ENCODE data around the gene NTSR1.

NTSR1 gene

GRCh38 chr20:62752671-62753501, 44.2 kb downstream of the NTSR1 start:
- TF ChIP-seq POLR2AphosphoS5 (IDR thresholded peaks at IDR 0.05; ENCODE audit: low read depth, low read length) (no peak), FOXP2 (optimal IDR thresholded peaks at IDR 0.05; ENCODE audit: borderline replicate concordance, extremely low read depth, extremely low read length, insufficient read depth) (no peak), TAF1 (IDR thresholded peaks at IDR 0.05; ENCODE audit: borderline replicate concordance, insufficient read depth, low read length) (no peak), SIN3A (IDR thresholded peaks at IDR 0.05; ENCODE audit: borderline replicate concordance, insufficient read depth, low read length) (no peak)
- TF ChIP-seq, protein P1, sequence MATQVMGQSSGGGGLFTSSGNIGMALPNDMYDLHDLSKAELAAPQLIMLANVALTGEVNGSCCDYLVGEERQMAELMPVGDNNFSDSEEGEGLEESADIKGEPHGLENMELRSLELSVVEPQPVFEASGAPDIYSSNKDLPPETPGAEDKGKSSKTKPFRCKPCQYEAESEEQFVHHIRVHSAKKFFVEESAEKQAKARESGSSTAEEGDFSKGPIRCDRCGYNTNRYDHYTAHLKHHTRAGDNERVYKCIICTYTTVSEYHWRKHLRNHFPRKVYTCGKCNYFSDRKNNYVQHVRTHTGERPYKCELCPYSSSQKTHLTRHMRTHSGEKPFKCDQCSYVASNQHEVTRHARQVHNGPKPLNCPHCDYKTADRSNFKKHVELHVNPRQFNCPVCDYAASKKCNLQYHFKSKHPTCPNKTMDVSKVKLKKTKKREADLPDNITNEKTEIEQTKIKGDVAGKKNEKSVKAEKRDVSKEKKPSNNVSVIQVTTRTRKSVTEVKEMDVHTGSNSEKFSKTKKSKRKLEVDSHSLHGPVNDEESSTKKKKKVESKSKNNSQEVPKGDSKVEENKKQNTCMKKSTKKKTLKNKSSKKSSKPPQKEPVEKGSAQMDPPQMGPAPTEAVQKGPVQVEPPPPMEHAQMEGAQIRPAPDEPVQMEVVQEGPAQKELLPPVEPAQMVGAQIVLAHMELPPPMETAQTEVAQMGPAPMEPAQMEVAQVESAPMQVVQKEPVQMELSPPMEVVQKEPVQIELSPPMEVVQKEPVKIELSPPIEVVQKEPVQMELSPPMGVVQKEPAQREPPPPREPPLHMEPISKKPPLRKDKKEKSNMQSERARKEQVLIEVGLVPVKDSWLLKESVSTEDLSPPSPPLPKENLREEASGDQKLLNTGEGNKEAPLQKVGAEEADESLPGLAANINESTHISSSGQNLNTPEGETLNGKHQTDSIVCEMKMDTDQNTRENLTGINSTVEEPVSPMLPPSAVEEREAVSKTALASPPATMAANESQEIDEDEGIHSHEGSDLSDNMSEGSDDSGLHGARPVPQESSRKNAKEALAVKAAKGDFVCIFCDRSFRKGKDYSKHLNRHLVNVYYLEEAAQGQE (IDR thresholded peaks at IDR 0.05; ENCODE audit: insufficient read depth in 1 of 2, low read depth in 2 of 2, low read length in 2 of 2), result no peak

DNA sequence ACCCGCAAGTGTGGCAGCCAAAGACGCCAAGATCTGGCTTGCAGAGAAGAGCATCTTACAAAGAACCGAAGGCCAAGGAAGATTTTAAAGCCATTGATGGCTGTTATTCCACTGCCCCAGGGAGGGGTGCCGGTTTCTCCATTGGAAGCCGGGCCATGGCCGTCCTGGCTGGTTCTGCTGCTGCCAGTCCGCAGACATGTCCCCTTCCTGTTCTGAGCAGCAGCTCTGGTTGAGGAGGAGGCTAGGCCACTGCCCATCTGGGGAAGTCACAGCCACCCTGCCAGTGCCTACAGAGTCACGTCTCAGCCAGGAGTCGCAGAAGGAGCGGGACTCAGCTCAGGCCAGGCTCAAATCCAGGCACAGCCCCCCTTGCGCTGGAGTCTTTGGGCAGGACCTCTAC, 45.0 kb downstream of the NTSR1 start:
- TF ChIP-seq POLR2AphosphoS5 (IDR thresholded peaks at IDR 0.05; ENCODE audit: low read depth, low read length), result no peak
- TF ChIP-seq, protein P1 (IDR thresholded peaks at IDR 0.05; ENCODE audit: insufficient read depth in 1 of 2, low read depth in 2 of 2, low read length in 2 of 2), result no peak
- no peak for TF ChIP-seq SIN3A (IDR thresholded peaks at IDR 0.05; ENCODE audit: borderline replicate concordance, insufficient read depth, low read length)
- no peak for TF ChIP-seq FOXP2 (optimal IDR thresholded peaks at IDR 0.05; ENCODE audit: borderline replicate concordance, extremely low read depth, extremely low read length, insufficient read depth)
- no peak for TF ChIP-seq TAF1 (IDR thresholded peaks at IDR 0.05; ENCODE audit: borderline replicate concordance, insufficient read depth, low read length)

- no peak for TF ChIP-seq POLR2AphosphoS5 (IDR thresholded peaks at IDR 0.05; ENCODE audit: low read depth, low read length)
- TF ChIP-seq SIN3A (IDR thresholded peaks at IDR 0.05; ENCODE audit: borderline replicate concordance, insufficient read depth, low read length), result no peak
- TF ChIP-seq, protein P1 (IDR thresholded peaks at IDR 0.05; ENCODE audit: insufficient read depth in 1 of 2, low read depth in 2 of 2, low read length in 2 of 2), result no peak
These were observed 45.7 kb downstream of the NTSR1 start for GRCh38 chr20:62754122-62754990.

DNA sequence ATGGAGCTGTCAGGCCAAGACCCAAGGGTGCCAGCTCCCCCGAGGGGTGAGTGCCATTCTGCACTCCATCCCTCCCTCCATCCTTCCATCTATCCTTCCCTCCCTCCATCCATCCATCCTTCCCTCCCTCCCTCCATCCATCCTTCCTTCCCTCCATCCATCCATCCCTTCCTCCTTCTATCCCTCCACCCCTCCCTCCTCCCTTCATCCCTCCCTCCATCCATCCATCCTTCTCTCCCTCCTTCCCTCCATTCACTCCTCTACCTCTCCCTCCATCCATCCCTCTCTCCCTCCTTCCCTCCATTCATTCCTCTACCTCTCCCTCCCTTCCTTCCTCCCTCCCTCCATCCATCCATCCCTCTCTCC, 46.3 kb downstream of the NTSR1 start:
- TF ChIP-seq SIN3A (IDR thresholded peaks at IDR 0.05; ENCODE audit: borderline replicate concordance, insufficient read depth, low read length) (no peak), POLR2AphosphoS5 (IDR thresholded peaks at IDR 0.05; ENCODE audit: low read depth, low read length) (no peak), FOXP2 (optimal IDR thresholded peaks at IDR 0.05; ENCODE audit: borderline replicate concordance, extremely low read depth, extremely low read length, insufficient read depth) (no peak), TAF1 (IDR thresholded peaks at IDR 0.05; ENCODE audit: borderline replicate concordance, insufficient read depth, low read length) (no peak)
- TF ChIP-seq, protein P1 (IDR thresholded peaks at IDR 0.05; ENCODE audit: insufficient read depth in 1 of 2, low read depth in 2 of 2, low read length in 2 of 2), result no peak
